DMS153 (cell line): ENCODE data around the gene CHCHD3.

Experiments
- DNase-seq: peaks from one replicate; lab custom pipeline; 2025; lab: John Stamatoyannopoulos, UW

The CHCHD3 gene

GRCh38 chr7:132742189-132742612, 339.7 kb downstream of the CHCHD3 start:
- DNase-seq, result no peak

DNA sequence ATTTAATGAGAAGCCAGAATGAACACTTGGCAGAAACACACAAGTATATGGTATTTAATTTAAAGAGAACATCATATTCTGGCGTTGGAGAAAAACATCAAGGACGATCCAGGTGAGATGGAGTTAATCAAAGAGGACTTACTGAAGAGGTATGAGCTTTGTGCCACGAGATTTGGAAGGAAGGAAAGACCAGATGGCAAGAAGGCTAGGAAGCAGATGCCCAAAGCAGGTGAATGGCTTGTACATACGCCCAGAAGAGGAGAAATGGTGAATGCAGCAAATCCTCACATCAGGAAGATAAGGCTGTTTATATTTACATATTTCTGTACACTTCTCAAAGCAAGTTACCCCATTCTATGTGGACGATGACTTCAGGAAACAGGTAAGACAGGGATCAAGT, 341.7 kb downstream of the CHCHD3 start:
- DNase-seq, result no peak

DNA sequence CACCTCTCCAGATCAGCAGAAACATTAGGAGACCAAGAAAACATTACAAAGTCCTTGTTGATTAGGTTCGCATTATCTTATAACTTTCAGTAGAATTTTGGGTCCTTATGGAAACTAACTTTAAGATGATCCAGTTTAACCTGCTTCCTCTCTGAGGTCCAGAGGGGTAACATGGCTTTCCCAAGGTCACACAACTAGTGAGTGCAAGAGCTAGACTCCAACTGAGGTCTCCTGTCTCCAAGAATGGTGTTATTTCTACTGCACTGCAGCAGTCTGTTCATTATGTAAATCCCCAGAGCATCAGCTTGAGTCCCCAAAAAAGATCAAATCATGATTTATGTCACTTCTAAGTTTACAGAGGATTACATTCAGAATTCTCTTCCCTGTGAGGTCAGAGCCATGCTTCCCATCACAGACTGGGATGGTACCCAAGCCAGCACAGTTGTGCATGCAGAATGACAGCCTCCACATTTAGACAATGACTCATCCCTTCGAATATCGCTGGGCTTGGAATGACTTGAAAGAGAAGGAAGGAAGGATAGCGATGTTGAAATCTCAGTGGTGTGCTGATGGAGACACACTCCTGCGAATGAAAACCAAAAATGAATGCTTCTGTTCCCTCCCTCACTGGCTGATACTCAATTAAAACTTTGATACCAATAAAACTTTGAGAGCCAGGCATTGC, 342.5 kb downstream of the CHCHD3 start:
- no peak for DNase-seq

DNA sequence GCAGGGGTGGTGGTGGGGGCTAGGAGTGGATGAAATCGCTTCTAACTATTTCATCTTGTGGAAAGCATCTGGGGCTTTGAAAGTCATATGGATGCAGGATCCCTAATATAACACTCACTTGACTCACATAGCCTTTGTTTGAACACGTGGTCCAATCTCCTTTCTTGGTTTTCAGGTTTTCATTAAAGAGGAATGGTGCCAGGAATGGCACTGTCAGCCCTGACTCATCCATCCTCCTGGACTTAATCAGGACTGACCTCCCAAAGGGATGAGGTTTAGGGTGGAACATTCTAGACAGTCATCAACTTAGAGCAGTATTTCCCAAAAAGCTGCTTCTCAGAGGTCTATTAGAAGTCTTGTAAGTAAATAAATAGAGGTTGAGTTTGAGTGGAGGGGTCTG, 343.6 kb downstream of the CHCHD3 start:
- DNase-seq, result no peak

GRCh38 chr7:132735476-132735875, 346.4 kb downstream of the CHCHD3 start:
- no peak for DNase-seq
